Measurements from ENCODE around the gene ROBO1.

- TF ChIP-seq EGR1 (IDR thresholded peaks at IDR 0.05; ENCODE audit: low read depth in 2 of 2) (no peak), RAD21 (IDR thresholded peaks at IDR 0.05) (no peak), CTCF (IDR thresholded peaks at IDR 0.05; ENCODE audit: low read depth, low read length, missing input control) (no peak), YY1 (IDR thresholded peaks at IDR 0.05) (no peak), JUND (IDR thresholded peaks at IDR 0.05) (no peak), ZBTB33 (IDR thresholded peaks at IDR 0.05) (no peak), TAF1 (conservative IDR thresholded peaks at IDR 0.05) (no peak), REST (IDR thresholded peaks at IDR 0.05) (no peak), RXRA (IDR thresholded peaks at IDR 0.05) (no peak), ATF3 (IDR thresholded peaks at IDR 0.05) (no peak)
These were observed 517.1 kb downstream of the ROBO1 start for GRCh38 chr3:79250746-79251145.
